Measurements from ENCODE around the gene CD82.

Gene CD82

GRCh38 chr11:44661311-44661717, 95.9 kb downstream of the CD82 start:
- H3K36me3 ChIP-seq (ENCODE audit: insufficient read depth, low read length) = no peaks in the 10 kb centered on the region
- no peaks in the 10 kb centered on the region for H3K4me1 ChIP-seq (ENCODE audit: insufficient read depth, low read length)
- no peak overlapping the region for H3K4me3 ChIP-seq (ENCODE audit: low read length)
- no peak overlapping the region for H3K27ac ChIP-seq (ENCODE audit: low read depth, low read length)
- H3K9me3 ChIP-seq (ENCODE audit: insufficient read depth, low read depth, low read length) = no peaks in the 10 kb centered on the region
- H3K9ac ChIP-seq (ENCODE audit: low read depth, low read length) = no peak overlapping the region
- WGBS = 91% methylated on average over 7 of the region's 7 CpGs
- no peaks in the 10 kb centered on the region for H3K27me3 ChIP-seq (ENCODE audit: insufficient read depth, low read length)

Measured in HUES64 (cell line).